NCI-H524 (cell line): ENCODE measurements around the gene LAMC2.

Experiments
- DNase-seq, 2 experiments: peaks; one replicate each; lab custom pipeline; 2025; lab: John Stamatoyannopoulos, UW

Gene LAMC2

GRCh38 chr1:183214021-183214970, 28.2 kb downstream of the LAMC2 start:
- peak in 1 of 2 experiments; percentile 48 for DNase-seq

- DNase-seq: peak; percentile 69 to 88
These were observed 29.1 kb downstream of the LAMC2 start for GRCh38 chr1:183215076-183215720.

- no peak for DNase-seq
These were observed 29.9 kb downstream of the LAMC2 start for GRCh38 chr1:183215936-183216335.

- peak; percentile 85 to 91 for DNase-seq
These were observed 32.1 kb downstream of the LAMC2 start for GRCh38 chr1:183218027-183218618.

- DNase-seq: no peak
These were observed 33.0 kb downstream of the LAMC2 start for GRCh38 chr1:183218971-183219615.

GRCh38 chr1:183219616-183220009, 33.5 kb downstream of the LAMC2 start:
- DNase-seq: peak; percentile 12 to 62

- DNase-seq: no peak
These were observed 36.8 kb downstream of the LAMC2 start for GRCh38 chr1:183222909-183223308.

DNA sequence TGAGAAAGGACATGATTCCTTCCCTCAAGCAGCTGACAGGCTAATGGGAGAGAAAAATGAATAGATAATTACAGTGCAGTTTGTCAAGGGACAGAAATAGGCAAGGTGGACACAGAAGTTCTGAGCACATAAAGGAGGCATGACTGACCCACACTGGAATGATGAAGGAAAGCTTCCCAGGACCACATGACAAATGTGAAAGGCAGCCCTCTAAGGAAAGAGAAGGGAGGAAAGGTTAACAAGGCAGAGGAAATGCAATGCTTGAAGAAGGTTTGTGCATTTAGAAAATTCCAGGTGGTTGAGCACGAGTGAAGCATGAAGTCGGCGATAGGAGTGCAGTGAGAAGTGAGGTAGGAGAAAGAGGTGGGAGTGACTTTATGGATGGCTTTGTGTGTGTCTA, 37.4 kb downstream of the LAMC2 start:
- DNase-seq: no peak

- no peak for DNase-seq
These were observed 40.3 kb downstream of the LAMC2 start for GRCh38 chr1:183226361-183226760.

DNA sequence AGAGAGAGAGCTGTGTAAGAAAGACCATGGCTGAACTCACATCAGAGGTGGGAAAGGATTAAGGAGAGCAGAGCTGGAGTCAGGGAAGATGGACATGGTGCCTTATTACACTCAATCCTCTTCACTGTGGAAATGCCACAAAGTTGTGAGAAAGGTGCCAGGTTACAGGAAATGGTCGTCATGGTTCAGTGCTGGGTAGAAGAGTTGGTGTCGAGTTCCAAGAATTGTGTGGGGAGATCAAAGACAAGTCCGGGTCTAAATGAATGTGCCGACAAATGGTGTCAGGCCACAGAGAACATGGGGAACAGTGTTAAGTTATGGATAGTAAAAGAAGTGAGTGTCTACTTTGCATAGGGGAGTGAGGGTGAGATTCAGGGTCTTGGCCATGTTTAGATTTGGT, 40.9 kb downstream of the LAMC2 start:
- no peak for DNase-seq

DNA sequence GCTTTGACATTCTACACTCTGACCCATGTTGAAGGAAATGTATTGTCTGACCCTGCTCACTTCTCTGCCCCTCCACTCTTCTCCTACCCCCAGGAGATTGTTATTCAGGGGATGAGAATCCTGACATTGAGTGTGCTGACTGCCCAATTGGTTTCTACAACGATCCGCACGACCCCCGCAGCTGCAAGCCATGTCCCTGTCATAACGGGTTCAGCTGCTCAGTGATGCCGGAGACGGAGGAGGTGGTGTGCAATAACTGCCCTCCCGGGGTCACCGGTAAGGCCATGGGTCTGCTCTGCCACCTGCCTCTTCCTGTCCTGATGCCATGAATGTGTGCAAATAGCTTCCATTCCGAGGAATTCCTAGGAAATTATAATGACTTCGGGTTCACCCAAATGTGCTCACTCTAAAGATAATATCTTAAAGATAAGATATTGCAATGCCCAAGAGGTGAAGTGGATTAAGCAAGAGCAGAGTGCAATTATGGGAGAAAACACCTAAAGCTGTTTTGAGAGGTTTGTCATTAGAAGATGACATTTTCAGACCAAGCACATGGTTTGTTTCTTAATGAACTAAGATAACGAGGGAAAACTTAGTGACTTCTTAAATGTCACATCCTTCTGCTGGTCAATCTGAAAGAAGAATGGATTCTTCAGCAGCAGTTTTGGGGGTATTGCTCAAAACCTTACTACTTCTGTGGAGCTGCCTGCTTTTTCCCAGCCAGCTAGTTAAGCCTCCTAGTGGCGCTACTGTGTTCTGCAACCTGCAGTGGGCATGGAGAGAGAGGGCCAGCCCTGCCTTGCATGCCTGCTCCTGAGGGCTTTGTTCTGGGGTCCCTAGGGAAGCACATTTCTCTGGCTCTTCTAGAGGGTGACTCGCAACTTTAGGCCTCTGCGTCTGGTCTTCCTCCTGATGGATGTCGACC, 41.6 kb downstream of the LAMC2 start:
- peak in 1 of 2 experiments; percentile 42 for DNase-seq

GRCh38 chr1:183228347-183229220, 42.5 kb downstream of the LAMC2 start:
- DNase-seq: no peak

GRCh38 chr1:183230413-183230812, 44.3 kb downstream of the LAMC2 start:
- no peak for DNase-seq

GRCh38 chr1:183231545-183231944, 45.5 kb downstream of the LAMC2 start:
- DNase-seq: no peak

GRCh38 chr1:183233113-183233512, 47.0 kb downstream of the LAMC2 start:
- DNase-seq: no peak

GRCh38 chr1:183234660-183235476, 48.8 kb downstream of the LAMC2 start:
- peak; percentile 43 to 63 for DNase-seq

GRCh38 chr1:183235503-183235902, 49.4 kb downstream of the LAMC2 start:
- DNase-seq: peak; percentile 66 to 71

- no peak for DNase-seq
These were observed 50.2 kb downstream of the LAMC2 start for GRCh38 chr1:183236158-183236725.

DNA sequence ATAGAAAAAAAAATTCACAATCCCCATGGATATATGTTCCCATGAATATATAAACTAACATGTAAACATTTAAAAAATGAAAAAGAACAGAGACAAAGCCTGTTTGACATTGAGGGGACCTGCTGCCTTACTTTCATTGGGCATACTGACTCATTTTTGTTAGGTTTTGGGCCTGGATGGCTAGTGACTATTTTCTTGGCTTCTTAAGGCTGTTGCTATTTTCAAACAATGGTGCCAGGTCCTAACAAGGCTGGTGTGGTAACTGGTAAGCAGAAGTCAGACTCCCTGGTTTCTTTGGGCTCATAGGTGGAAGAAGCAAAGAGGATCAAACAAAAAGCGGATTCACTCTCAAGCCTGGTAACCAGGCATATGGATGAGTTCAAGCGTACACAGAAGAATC, 51.0 kb downstream of the LAMC2 start:
- no peak for DNase-seq
